SK-N-MC (cell line): ENCODE data around the gene MFSD2B.
"Not testable (repeated sequence)": the region's sequence is repeated elsewhere in the genome, so short reads cannot be mapped to it uniquely, and the experiment has no call there.

Source experiments
- DNase-seq: peaks from one replicate; pipeline ENCODE4 v3.0.0-alpha.2; 2011; ENCODE audit warnings: low read depth, low spot score
- H3K27ac ChIP-seq: fragments of 200-600 bp; sonication (generic); 2 replicates; pipeline ENCODE4 v1.5.1; 2016; ENCODE audit warnings: mixed run types
- H3K36me3 ChIP-seq: fragments of 200-600 bp; sonication (generic); 2 replicates; pipeline ENCODE4 v1.6.1; 2017; ENCODE audit warnings: antibody characterized with exemption, low read length, mixed read lengths; ENCODE audit not compliant: insufficient read depth
- H3K4me3 ChIP-seq: fragments of 200-600 bp; sonication (generic); 2 replicates; pipeline ENCODE4 v1.5.1; 2016
- H3K9ac ChIP-seq: fragments of 200-600 bp; sonication (generic); 2 replicates; pipeline ENCODE4 v1.8.0; 2017; ENCODE audit warnings: mixed run types, mixed read lengths; ENCODE audit not compliant: insufficient read length
- H3K9me3 ChIP-seq: fragments of 200-600 bp; sonication (generic); 2 replicates; pipeline ENCODE4 v1.6.1; 2017; ENCODE audit warnings: low read depth, mild to moderate bottlenecking, antibody characterized with exemption, low read length, moderate library complexity, mixed read lengths
- EZH2 ChIP-seq: fragments of 200-600 bp; sonication (generic); IDR thresholded peaks from one replicate; pipeline ENCODE4 v1.6.1; 2017; ENCODE audit warnings: antibody characterized with exemption
- FOXP2 ChIP-seq: optimal IDR thresholded peaks from 2 replicates; pipeline ENCODE3; 2011; ENCODE audit warnings: mild to moderate bottlenecking, moderate library complexity; ENCODE audit not compliant: insufficient read depth; ENCODE audit errors: extremely low read length, control extremely low read depth
- POLR2AphosphoS5 ChIP-seq: IDR thresholded peaks from 2 replicates; pipeline ENCODE4 v1.6.1; 2012; ENCODE audit warnings: mild to moderate bottlenecking, low read depth, low read length, borderline replicate concordance

The MFSD2B gene

GRCh38 chr2:24009367-24009679 lies 562 bp upstream of the MFSD2B start:
- TF ChIP-seq EZH2 (no peak), FOXP2 (no peak)
- DNase-seq: no peak
- H3K9me3 ChIP-seq: no peaks in the 10 kb centered on the region
- H3K4me3 ChIP-seq: no peak overlapping the region
- no peak overlapping the region for H3K27ac ChIP-seq
- no peaks in the 10 kb centered on the region for H3K36me3 ChIP-seq
- no peak overlapping the region for H3K9ac ChIP-seq

DNA sequence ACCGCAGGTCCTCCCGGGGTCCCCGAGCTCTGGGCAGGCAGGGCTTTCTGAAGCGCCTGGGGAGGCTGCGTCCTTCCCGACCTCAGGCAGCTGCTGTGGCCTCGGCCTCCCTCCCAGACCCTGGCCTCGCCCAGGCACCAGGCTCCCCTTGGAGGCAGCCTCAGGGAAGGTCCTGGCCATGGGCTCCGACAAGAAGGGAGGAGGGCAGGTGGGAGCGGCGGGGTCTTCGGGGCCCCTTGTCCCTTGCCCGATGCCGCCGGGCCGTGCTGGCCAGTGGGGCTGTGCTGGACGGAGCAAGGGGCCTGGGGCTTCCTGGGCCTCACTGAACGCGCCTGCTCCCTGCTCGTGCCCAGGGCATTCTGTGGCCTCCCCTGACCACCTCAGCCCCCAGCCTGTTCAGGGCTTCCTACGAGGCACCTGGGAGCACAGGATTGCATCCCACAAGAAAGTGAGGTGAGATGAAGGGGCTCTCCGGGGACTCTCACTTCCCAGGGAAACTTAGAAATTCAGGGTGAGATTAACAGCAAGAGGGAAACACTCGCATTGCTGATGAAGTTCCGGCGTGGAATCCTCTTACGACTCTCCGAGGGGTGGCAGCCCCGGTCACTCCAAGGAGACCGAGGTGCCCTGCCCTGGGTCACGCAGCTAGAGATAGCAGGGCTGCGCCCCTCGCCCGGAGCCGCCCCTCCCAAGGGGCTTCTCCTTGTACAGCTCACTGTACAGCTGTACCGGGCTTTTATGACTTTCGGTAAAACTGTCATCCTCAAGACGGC lies 778 bp downstream of the MFSD2B start:
- Histone ChIP-seq H3K36me3 (no peaks in the 10 kb centered on the region), H3K9me3 (no peaks in the 10 kb centered on the region), H3K9ac (no peak overlapping the region), H3K4me3 (no peak overlapping the region), H3K27ac (no peak overlapping the region)
- no peak for TF ChIP-seq POLR2AphosphoS5
- TF ChIP-seq EZH2: no peak
- no peak for TF ChIP-seq FOXP2
- DNase-seq: no peak

GRCh38 chr2:24011250-24012104 lies 1.6 kb downstream of the MFSD2B start:
- no peak overlapping the region for H3K27ac ChIP-seq
- H3K9me3 ChIP-seq: no peaks in the 10 kb centered on the region
- no peak for DNase-seq

GRCh38 chr2:24012521-24013188 lies 2.8 kb downstream of the MFSD2B start:
- Histone ChIP-seq H3K9me3 (no peaks in the 10 kb centered on the region), H3K27ac (no peak overlapping the region), H3K9ac (no peak overlapping the region), H3K4me3 (no peak overlapping the region), H3K36me3 (no peaks in the 10 kb centered on the region)
- TF ChIP-seq EZH2 (no peak), FOXP2 (no peak), POLR2AphosphoS5 (no peak)
- no peak for DNase-seq

More at GRCh38 chr2:24011250-24012104, 1.6 kb downstream of the MFSD2B start:
- Histone ChIP-seq H3K9ac (no peak overlapping the region), H3K4me3 (no peak overlapping the region), H3K36me3 (no peaks in the 10 kb centered on the region)
- TF ChIP-seq FOXP2 (no peak), EZH2 (no peak)

- not testable (repeated sequence) for DNase-seq
Observed at GRCh38 chr2:24014902-24015301, 5.0 kb downstream of the MFSD2B start.

GRCh38 chr2:24015562-24016375 lies 5.9 kb downstream of the MFSD2B start:
- no peaks in the 10 kb centered on the region for H3K36me3 ChIP-seq
- TF ChIP-seq POLR2AphosphoS5: no peak
- TF ChIP-seq FOXP2: no peak
- no peak for TF ChIP-seq EZH2
- no peak overlapping the region for H3K9ac ChIP-seq
- H3K9me3 ChIP-seq: no peaks in the 10 kb centered on the region
- H3K4me3 ChIP-seq: no peak overlapping the region
- DNase-seq: no peak
- no peak overlapping the region for H3K27ac ChIP-seq

More at GRCh38 chr2:24014902-24015301, 5.0 kb downstream of the MFSD2B start:
- not testable (repeated sequence) for H3K9me3 ChIP-seq, H3K9ac ChIP-seq, H3K27ac ChIP-seq, H3K36me3 ChIP-seq, H3K4me3 ChIP-seq

GRCh38 chr2:24016376-24016761 lies 6.5 kb downstream of the MFSD2B start:
- TF ChIP-seq FOXP2 (no peak), POLR2AphosphoS5 (no peak), EZH2 (no peak)
- no peaks in the 10 kb centered on the region for H3K9me3 ChIP-seq
- H3K4me3 ChIP-seq: no peak overlapping the region
- H3K36me3 ChIP-seq: no peaks in the 10 kb centered on the region
- H3K27ac ChIP-seq: no peak overlapping the region
- DNase-seq: no peak
- no peak overlapping the region for H3K9ac ChIP-seq
